ENCODE data around the gene CENPP.

CENPP gene

DNA sequence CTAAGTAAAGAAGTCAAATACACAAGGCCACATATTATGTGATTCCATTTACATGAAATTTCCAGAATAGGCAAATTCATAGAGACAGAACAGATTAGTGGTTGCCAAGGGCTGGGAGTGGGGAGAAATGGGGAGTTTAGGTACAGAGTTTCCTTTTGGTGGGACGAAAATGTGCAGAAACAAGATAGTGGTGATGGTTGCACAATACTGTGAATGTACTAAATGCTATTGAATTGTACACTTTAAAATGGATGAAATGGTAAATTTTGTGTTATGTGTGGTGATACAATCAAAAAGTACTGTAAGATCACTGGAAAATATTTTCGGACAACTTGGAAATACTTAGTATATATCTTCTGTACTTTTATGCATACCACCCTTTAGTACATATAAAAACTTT, 195.1 kb downstream of the CENPP start:
- no peak for TF ChIP-seq CTCF (IDR thresholded peaks at IDR 0.05; ENCODE audit: control extremely low read depth, extremely low read depth, low read depth, missing control alignments)
- CTCF ChIA-PET, result no interaction called here
- POLR2A ChIA-PET, result no interaction called here
- no peak for DNase-seq (ENCODE audit: extremely low spot score)

GRCh38 chr9:92522983-92523970, 197.5 kb downstream of the CENPP start:
- TF ChIP-seq CTCF (IDR thresholded peaks at IDR 0.05; ENCODE audit: control extremely low read depth, extremely low read depth, low read depth, missing control alignments), result no peak
- no peak for DNase-seq (ENCODE audit: extremely low spot score)
- ChIA-PET CTCF (interaction anchor here (1.1 kb wide), 1 partner anchor 25 kb away, joined by 3 read pairs; no protein-coding TSS in a partner anchor), POLR2A (no interaction called here)

DNA sequence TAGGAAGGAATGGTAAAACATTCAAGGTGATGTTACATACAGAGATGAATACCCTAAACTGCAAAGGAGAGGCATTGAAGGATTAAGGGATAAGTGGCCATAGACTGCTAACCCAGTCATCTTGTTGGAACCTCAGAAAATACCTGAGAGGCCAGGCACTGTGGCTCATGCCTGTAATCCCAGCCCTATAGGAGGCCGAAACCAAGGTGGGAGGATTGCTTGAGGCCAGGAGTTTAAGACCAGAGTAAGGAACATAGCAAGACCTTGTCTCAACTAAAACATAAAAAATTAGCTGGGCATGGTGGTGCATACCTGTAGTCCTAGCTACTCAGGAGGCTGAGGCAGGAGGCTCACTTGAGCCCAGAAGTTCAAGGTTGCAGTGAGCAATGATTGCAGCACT, 199.1 kb downstream of the CENPP start:
- no peak for TF ChIP-seq CTCF (IDR thresholded peaks at IDR 0.05; ENCODE audit: control extremely low read depth, extremely low read depth, low read depth, missing control alignments)
- no peak for DNase-seq (ENCODE audit: extremely low spot score)
- ChIA-PET POLR2A (no interaction called here), CTCF (interaction anchor here (1.0 kb wide), 1 partner anchor 9 kb away, joined by 3 read pairs; no protein-coding TSS in a partner anchor)

- no peak for TF ChIP-seq CTCF (IDR thresholded peaks at IDR 0.05; ENCODE audit: control extremely low read depth, extremely low read depth, low read depth, missing control alignments)
- POLR2A ChIA-PET, result no interaction called here
- CTCF ChIA-PET, result interaction anchor here (1.0 kb wide), 1 partner anchor 8 kb away, joined by 3 read pairs; no protein-coding TSS in a partner anchor
- DNase-seq (ENCODE audit: extremely low spot score), result no peak
These were observed 199.6 kb downstream of the CENPP start for GRCh38 chr9:92525306-92525705.

DNA sequence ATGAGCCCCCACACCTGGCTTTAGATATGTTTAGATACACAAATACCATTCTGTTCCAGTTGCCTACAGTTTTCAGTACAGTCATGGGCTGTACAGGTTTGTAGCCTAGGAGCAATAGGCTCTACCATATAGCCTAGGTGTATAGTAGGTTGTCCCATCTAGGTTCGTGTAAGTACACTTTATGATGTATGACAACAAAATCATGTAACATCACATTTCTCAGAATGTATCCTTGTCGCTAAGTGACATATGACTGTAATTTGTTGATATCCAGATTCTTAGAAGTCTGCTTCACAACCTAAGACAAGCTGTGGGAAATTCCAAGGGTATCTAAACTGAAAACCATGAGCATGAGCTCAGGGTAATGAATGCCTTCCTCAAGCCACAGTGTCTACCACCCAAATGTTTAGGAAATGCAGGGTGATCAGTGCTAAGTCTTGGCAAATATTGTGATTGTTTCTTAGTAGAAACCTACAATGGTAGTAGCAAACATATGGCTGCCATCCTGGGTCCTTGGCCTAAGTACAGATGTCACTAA, 201.6 kb downstream of the CENPP start:
- POLR2A ChIA-PET, result no interaction called here
- TF ChIP-seq CTCF (IDR thresholded peaks at IDR 0.05; ENCODE audit: control extremely low read depth, extremely low read depth, low read depth, missing control alignments), result no peak
- DNase-seq (ENCODE audit: extremely low spot score), result no peak
- CTCF ChIA-PET, result interaction anchor here (1.1 to 3.2 kb wide), 4 partner anchors 9 to 17 kb away, joined by 3 to 10 read pairs (median 5); partner anchors contain the start of gene ECM2

DNA sequence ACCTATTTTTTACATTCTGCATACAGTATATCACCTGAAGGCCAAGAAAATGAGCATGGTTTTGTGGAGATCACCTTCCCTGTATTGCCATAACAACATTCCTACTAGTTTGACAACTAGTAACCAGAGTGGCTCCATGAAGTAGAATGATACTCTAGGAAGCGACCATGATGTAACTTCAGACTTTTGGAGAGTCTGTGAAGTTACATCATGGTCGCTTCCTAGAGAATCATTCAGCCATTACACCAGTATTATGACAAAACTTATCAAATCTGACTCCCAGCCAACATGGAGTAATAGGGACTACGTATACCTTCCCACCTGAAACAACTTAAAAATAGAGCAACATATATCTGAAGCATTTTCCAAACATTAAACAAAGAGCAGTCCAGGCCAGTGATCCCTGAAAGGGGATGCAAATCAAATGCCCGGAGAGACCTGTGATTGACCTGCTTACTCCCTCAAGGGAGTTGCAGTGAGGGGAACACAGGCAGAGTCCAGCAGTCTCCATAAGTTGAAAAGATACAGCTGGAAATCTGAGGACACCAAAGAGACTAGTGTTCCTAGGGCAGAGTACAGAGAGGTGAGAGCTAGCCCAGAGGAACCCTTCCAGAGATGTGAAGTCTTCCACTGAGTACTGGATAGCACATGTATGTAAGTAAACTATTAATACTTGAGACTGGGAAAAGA, 202.2 kb downstream of the CENPP start:
- POLR2A ChIA-PET, result no interaction called here
- no peak for DNase-seq (ENCODE audit: extremely low spot score)
- CTCF ChIA-PET, result interaction anchor here (1.9 to 3.2 kb wide), 2 partner anchors 9 kb away, joined by 7 to 10 read pairs; partner anchors contain the start of gene ECM2
- TF ChIP-seq CTCF (IDR thresholded peaks at IDR 0.05; ENCODE audit: control extremely low read depth, extremely low read depth, low read depth, missing control alignments), result no peak
